HepG2 (cell line): Measurements from ENCODE around the gene C1GALT1C1. TPM values are rescaled to one million over a fixed set of nuclear protein-coding genes. Genes with fewer than 3 reads are reported as not detected.

Experiments used
- DBP ChIP-seq: sonication (generic); formaldehyde crosslinking; IDR thresholded peaks from 2 replicates; pipeline ENCODE4 v1.4.0; 2020; ENCODE audit warnings: missing genetic modification reagents; ENCODE audit errors: not compliant biosample characterization
- HMG20A ChIP-seq: IDR thresholded peaks from 2 replicates; pipeline ENCODE4 v1.6.1; 2016; ENCODE audit warnings: borderline replicate concordance
- KDM5A ChIP-seq: fragments of 200-600 bp; sonication (generic); IDR thresholded peaks from 2 replicates; pipeline ENCODE4 v1.7.0; 2018; ENCODE audit warnings: antibody characterized with exemption, mild to moderate bottlenecking, low read length, borderline replicate concordance
- KLF6 ChIP-seq: IDR thresholded peaks from 2 replicates; pipeline ENCODE4 v1.8.0; 2016; ENCODE audit warnings: missing biosample characterization, missing genetic modification reagents
- LCORL ChIP-seq, 2 experiments: fragments of 450-650 bp in 1 of 2; sonication (generic) in 1 of 2; formaldehyde crosslinking in 1 of 2; IDR thresholded peaks; 2 replicates each; pipeline versions ENCODE4 v1.5.0 to v1.6.1; 2017 to 2020; ENCODE audit warnings: antibody characterized with exemption in 1 of 2, missing genetic modification reagents in 1 of 2
- MEIS1 ChIP-seq: sonication (generic); formaldehyde crosslinking; IDR thresholded peaks from 2 replicates; pipeline ENCODE4 v1.9.0; 2021; ENCODE audit warnings: mild to moderate bottlenecking, missing genetic modification reagents, moderate library complexity, borderline replicate concordance
- MYC ChIP-seq: sonication (generic); formaldehyde crosslinking; IDR thresholded peaks from 2 replicates; pipeline ENCODE4 v1.9.0; 2021; ENCODE audit warnings: missing genetic modification reagents, borderline replicate concordance
- PLRG1 ChIP-seq: fragments of 450-650 bp; conservative IDR thresholded peaks from 2 replicates; pipeline ENCODE4 v1.6.1; 2016
- POLR2AphosphoS2 ChIP-seq: IDR thresholded peaks from 2 replicates; pipeline ENCODE4 v1.6.1; 2011; ENCODE audit warnings: low read depth, low read length, improper control_type of control experiment
- SETDB1 ChIP-seq: sonication (generic); formaldehyde crosslinking; IDR thresholded peaks from 2 replicates; pipeline ENCODE4 v1.5.1; 2020; ENCODE audit warnings: missing genetic modification reagents, mild to moderate bottlenecking, borderline replicate concordance
- SNAPC2 ChIP-seq: sonication (generic); formaldehyde crosslinking; IDR thresholded peaks from 2 replicates; pipeline ENCODE4 v1.8.1; 2022; ENCODE audit warnings: mild to moderate bottlenecking, missing genetic modification reagents
- SOX6 ChIP-seq, 2 experiments: fragments of 450-650 bp in 1 of 2; sonication (generic) in 1 of 2; formaldehyde crosslinking in 1 of 2; IDR thresholded peaks; 2 replicates each; pipeline versions ENCODE4 v1.4.0 to v1.6.1; 2017 to 2020; ENCODE audit warnings: antibody characterized with exemption in 1 of 2, mild to moderate bottlenecking in 1 of 2, missing genetic modification reagents in 1 of 2
- SP4 ChIP-seq: sonication (generic); formaldehyde crosslinking; IDR thresholded peaks from 2 replicates; pipeline ENCODE4 v1.8.1; 2023; ENCODE audit warnings: mild to moderate bottlenecking, missing genetic modification reagents
- TBX2 ChIP-seq: sonication (generic); formaldehyde crosslinking; IDR thresholded peaks from 2 replicates; pipeline ENCODE4 v1.5.0; 2020; ENCODE audit warnings: missing genetic modification reagents, mild to moderate bottlenecking, borderline replicate concordance
- TCF12 ChIP-seq, 2 experiments: fragments of 450-650 bp in 1 of 2; sonication (generic) in 1 of 2; formaldehyde crosslinking in 1 of 2; IDR thresholded peaks; 2 replicates each; pipeline versions ENCODE4 v1.6.1 to v1.8.0; 2017 to 2022; ENCODE audit warnings: antibody characterized with exemption in 1 of 2, mild to moderate bottlenecking in 1 of 2, missing genetic modification reagents in 1 of 2, moderate library complexity in 1 of 2
- TOE1 ChIP-seq: sonication (generic); formaldehyde crosslinking; IDR thresholded peaks from 2 replicates; pipeline ENCODE4 v1.4.0; 2020; ENCODE audit warnings: mild to moderate bottlenecking, missing genetic modification reagents
- ZBTB7B ChIP-seq: sonication (generic); formaldehyde crosslinking; IDR thresholded peaks from 2 replicates; pipeline ENCODE4 v1.4.0; 2020; ENCODE audit warnings: missing genetic modification reagents
- ZC3H13 ChIP-seq: sonication (generic); formaldehyde crosslinking; IDR thresholded peaks from 2 replicates; pipeline ENCODE4 v1.8.1; 2023; ENCODE audit warnings: mild to moderate bottlenecking, missing genetic modification reagents, moderate library complexity
- ZFP90 ChIP-seq: sonication (generic); formaldehyde crosslinking; IDR thresholded peaks from 2 replicates; pipeline ENCODE4 v1.8.0; 2022; ENCODE audit warnings: missing genetic modification reagents, mild to moderate bottlenecking, inconsistent platforms, borderline replicate concordance
- ZNF430 ChIP-seq: sonication (generic); formaldehyde crosslinking; IDR thresholded peaks from 2 replicates; pipeline ENCODE4 v1.9.0; 2021; ENCODE audit warnings: mild to moderate bottlenecking, missing genetic modification reagents
- ZNF484 ChIP-seq: sonication (generic); formaldehyde crosslinking; IDR thresholded peaks from 2 replicates; pipeline ENCODE4 v1.5.1; 2020; ENCODE audit warnings: mild to moderate bottlenecking, low read depth, missing genetic modification reagents, borderline replicate concordance
- ZNF552 ChIP-seq: sonication (generic); formaldehyde crosslinking; IDR thresholded peaks from 2 replicates; pipeline ENCODE4 v1.9.0; 2022; ENCODE audit warnings: missing genetic modification reagents, mild to moderate bottlenecking, borderline replicate concordance
- ZNF589 ChIP-seq: sonication (generic); formaldehyde crosslinking; conservative IDR thresholded peaks from 2 replicates; pipeline ENCODE4 v1.8.0; 2022; ENCODE audit warnings: mild to moderate bottlenecking, moderate library complexity, missing genetic modification reagents
- ZNF761 ChIP-seq: sonication (generic); formaldehyde crosslinking; conservative IDR thresholded peaks from 2 replicates; pipeline ENCODE4 v1.4.0; 2020; ENCODE audit warnings: mild to moderate bottlenecking, missing genetic modification reagents
- ZSCAN12 ChIP-seq: sonication (generic); formaldehyde crosslinking; IDR thresholded peaks from 2 replicates; pipeline ENCODE4 v1.9.0; 2021; ENCODE audit warnings: mild to moderate bottlenecking, missing genetic modification reagents
- polyA plus RNA-seq, 8 experiments: library from polyadenylated mRNA; depleted of rRNA in 3 of 8; stranded (reverse) in 7 of 8; unstranded in 1 of 8; fragments of >200 nt; fragmentation: Illumina TruSeq in 4 of 8; extraction: Trizol in 4 of 8; gene quantifications; 2 replicates each; pipeline versions ENCODE4 v1.2.1 to v1.2.3, GENCODE V29; 2011 to 2016; ENCODE audit warnings: low read depth in 4 of 8, missing spikeins in 1 of 8, mixed read lengths in 1 of 8; ENCODE audit not compliant: insufficient read depth in 1 of 8
- total RNA-seq, 5 experiments: library from RNA; depleted of rRNA; stranded (reverse); fragments of >200 nt; fragmentation: Illumina TruSeq; extraction: Trizol; gene quantifications; 2 replicates each; pipeline ENCODE4 v1.2.3, GENCODE V29; 2016; ENCODE audit warnings: low read depth in 1 of 5
- TF ChIP-seq, protein P1 (sequence below): sonication (generic); formaldehyde crosslinking; IDR thresholded peaks from 2 replicates; pipeline ENCODE4 v1.5.1; 2020; ENCODE audit warnings: mild to moderate bottlenecking, missing genetic modification reagents, moderate library complexity

C1GALT1C1 gene
- total and polyA plus RNA-seq, 2 of the 13 experiments (the other 11 are each of a cell fraction or from before 2014, with no cell fraction given): 26.3 to 31.9 TPM

- no peak for TF ChIP-seq LCORL (IDR thresholded peaks at IDR 0.05)
- peak; percentile 65; the same call in 1 of the 2 replicates for TF ChIP-seq LCORL (CRISPR knock-in tag; IDR thresholded peaks at IDR 0.05)
- TF ChIP-seq ZC3H13 (CRISPR knock-in tag): no peak
- no peak for TF ChIP-seq ZNF430 (CRISPR knock-in tag)
- peak; percentile 82 for TF ChIP-seq TBX2 (CRISPR knock-in tag)
- no peak for TF ChIP-seq SNAPC2
- no peak for TF ChIP-seq POLR2AphosphoS2
- peak; percentile 69 for TF ChIP-seq SP4 (CRISPR knock-in tag)
- no peak for TF ChIP-seq TCF12 (IDR thresholded peaks at IDR 0.05)
- no peak for TF ChIP-seq TCF12 (CRISPR knock-in tag; IDR thresholded peaks at IDR 0.05)
- TF ChIP-seq SETDB1 (CRISPR knock-in tag): no peak
- TF ChIP-seq SOX6 (IDR thresholded peaks at IDR 0.05): no peak
- TF ChIP-seq SOX6 (CRISPR knock-in tag; IDR thresholded peaks at IDR 0.05): peak; percentile 48
- peak; percentile 40; the same call in 1 of the 2 replicates for TF ChIP-seq KDM5A
- no peak for TF ChIP-seq ZNF589
- TF ChIP-seq ZNF552 (CRISPR knock-in tag): no peak
- TF ChIP-seq MYC (CRISPR knock-in tag): peak; percentile 57; the same call in 1 of the 2 replicates
- TF ChIP-seq DBP (CRISPR knock-in tag): no peak
- no peak for TF ChIP-seq ZSCAN12 (CRISPR knock-in tag)
- TF ChIP-seq ZFP90 (CRISPR knock-in tag): no peak
- no peak for TF ChIP-seq PLRG1
- TF ChIP-seq, protein P1, sequence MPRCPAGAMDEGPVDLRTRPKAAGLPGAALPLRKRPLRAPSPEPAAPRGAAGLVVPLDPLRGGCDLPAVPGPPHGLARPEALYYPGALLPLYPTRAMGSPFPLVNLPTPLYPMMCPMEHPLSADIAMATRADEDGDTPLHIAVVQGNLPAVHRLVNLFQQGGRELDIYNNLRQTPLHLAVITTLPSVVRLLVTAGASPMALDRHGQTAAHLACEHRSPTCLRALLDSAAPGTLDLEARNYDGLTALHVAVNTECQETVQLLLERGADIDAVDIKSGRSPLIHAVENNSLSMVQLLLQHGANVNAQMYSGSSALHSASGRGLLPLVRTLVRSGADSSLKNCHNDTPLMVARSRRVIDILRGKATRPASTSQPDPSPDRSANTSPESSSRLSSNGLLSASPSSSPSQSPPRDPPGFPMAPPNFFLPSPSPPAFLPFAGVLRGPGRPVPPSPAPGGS (CRISPR knock-in tag): 0 out of 2 replicates have a peak, but pooled peaks have one; percentile 24
- no peak for TF ChIP-seq MEIS1
- no peak for TF ChIP-seq HMG20A (CRISPR knock-in tag)
- no peak for TF ChIP-seq ZNF761 (CRISPR knock-in tag)
- TF ChIP-seq ZBTB7B (CRISPR knock-in tag): peak; percentile 57; the same call in 1 of the 2 replicates
- TF ChIP-seq ZNF484: no peak
- no peak for TF ChIP-seq KLF6 (CRISPR knock-in tag)
- TF ChIP-seq TOE1: no peak
Measured at GRCh38 chrX:120629667-120630537, at the start of gene C1GALT1C1 (continued).
